ENCODE results near the gene ITGAL.
"Not testable (repeated sequence)": the region's sequence is repeated elsewhere in the genome, so short reads cannot be mapped to it uniquely, and the experiment has no call there.

ITGAL gene

DNA sequence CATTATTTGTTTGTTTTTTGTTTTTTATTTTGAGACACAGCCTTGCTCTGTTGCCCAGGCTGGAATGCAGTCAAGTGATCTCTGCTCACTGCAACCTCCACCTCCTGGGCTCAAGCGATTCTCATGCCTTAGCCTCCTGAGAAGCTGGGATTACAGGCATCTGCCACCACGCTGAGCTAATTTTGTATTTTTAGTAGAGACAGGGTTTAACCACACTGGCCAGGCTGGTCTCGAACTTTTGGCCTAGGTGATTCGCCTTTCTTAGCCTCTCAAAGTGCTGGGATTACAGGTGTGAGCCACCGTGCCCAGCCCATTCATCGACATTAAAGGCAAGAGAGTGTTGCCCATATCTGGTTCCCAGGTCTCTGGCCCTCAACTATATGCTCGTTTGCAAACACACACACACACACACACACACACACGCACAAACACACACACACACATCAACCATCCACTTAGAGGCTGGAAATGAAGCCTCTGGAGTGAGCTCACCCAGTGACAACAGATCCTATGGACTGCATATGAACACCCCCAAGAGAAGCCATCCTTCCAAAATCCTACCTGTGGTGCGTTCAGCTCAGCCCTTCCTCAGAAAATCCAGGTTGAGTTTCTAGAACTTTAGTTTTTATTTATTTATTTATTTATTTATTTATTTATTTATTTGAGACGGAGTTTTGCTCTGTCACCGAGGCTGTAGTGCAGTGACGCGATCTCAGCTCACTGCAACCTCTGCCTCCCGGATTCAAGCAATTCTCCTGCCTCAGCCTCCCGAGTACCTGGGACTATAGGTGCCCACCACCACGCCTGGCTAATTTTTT, 14.6 kb upstream of the ITGAL start:
- DNase-seq = no peak

DNA sequence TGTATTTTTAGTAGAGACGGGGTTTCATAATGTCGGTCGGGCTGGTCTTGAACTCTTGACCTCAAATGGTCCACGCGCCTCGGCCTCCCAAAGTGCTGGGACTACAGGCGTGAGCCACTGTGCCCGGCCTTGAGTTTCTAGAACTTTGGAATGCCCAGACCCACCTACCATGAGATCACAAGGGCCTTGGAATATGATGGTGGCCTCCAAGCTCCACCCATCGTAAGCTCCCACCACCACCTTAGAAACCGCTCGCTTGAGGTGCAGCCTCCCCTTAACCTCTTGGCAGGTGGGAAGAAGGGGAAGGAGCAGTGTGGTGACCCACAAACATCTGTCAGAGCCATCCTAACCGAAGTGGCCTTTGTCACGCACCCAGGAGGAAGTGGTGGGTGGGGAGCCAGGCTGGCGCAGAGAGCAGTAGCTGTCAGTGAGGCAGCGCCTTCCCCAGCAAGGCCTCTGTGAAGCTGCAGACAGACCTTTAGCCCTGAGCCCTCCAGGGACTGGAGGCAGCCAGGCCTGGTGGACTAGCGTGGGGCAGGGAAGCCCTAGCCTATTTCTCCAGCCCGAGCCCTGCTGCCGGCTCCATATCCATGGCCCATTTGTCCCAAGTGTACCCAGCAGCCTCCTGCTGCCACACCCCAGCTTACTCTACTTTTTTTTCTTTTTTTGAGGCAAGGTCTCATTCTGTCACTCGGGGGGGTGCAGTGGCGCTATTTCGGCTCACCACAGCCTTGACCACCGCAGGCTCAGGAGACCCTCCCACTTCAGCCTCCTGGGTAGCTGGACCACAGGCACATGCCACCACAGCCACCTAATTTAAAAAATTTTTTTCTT, 13.8 kb upstream of the ITGAL start:
- peak; percentile 49 for DNase-seq

DNA sequence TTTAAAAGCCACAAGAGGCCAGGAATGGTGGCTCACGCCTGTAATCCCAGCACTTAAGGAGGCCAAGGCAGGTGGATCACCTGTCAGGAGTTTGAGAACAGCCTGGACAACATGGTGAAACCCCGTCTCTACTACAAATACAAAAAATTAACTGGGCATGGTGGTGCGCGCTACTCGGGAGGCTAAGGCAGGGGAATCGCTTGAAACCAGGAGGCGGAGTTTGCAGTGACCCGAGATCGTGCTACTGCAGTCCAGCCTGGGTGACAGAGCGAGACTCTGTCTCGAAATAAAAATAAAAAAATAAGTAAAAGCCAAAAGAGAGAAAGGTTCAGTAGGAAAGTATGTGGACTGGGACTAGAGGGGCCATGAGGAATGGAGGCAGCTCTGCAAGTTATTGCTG, 13.1 kb upstream of the ITGAL start:
- DNase-seq = no peak

DNA sequence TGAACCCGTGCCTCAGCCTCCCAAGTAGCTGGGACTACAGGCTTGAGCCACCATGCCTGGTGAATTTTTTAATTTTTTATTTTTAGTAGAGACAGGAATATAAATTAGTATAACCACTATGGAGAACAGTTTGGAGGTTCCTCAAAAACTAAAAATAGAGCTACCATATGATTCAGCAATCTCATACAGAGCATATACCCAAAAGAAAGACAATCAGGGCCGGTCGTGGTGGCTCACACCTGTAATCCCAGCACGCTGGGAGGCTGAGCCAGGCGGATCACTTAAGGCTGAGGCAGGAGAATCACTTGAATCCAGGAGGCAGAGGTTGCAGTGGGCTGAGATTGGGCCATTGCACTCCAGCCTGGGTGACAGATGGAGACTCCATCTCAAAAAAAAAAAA, 11.1 kb upstream of the ITGAL start:
- not testable (repeated sequence) for DNase-seq

DNA sequence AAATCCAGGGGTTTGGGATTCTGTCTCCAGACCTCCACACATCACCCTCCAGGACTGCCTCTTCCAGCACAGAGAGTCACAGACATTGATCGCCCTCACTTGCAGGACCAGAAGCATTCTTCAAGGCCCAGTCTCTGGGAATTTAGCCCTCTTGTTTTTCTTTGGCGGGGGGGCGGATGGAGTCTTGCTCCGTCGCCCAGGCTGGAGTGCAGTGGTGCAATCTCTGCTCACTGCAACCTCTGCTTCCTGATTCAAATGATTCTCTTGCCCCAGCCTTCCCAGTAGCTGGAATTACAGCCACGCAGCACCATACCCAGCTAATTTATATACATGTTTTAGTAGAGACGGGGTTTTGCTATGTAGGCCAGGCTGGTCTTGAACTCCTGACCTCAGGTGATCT, 8.5 kb upstream of the ITGAL start:
- no peak for DNase-seq

DNA sequence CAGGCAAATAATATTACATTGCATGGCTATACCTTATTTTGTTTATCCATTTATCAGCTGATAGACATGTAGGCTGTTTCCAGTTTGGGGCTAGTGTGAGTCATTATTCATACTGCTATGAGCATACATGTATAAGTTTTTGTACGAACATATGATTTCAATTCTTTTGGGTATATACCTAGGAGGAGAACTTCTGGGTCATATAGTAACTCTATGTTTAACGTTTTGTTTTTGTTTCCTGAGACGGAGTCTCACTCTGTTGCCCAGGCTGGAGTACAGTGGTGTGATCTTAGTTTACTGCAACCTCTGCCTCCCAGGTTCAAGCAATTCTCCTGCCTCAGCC, 2.4 kb upstream of the ITGAL start:
- no peak for DNase-seq

DNA sequence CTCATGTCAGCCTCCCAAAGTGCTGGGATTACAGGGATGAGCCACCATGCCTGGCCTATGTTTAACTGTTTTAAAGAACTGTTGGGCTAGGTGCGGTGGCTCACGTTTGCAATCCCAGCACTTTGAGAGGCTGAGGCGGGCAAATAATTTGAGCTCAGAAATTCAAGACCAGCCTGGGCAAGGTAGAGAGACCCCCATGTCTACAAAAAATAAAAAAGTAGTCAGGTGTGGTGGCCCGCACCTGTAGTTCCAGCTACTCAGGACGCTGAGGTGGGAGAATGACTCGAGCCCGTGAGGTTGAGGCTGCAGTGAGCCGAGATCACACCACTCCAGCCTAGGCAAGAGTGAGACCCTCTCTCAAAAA, 1.9 kb upstream of the ITGAL start:
- DNase-seq = no peak

DNA sequence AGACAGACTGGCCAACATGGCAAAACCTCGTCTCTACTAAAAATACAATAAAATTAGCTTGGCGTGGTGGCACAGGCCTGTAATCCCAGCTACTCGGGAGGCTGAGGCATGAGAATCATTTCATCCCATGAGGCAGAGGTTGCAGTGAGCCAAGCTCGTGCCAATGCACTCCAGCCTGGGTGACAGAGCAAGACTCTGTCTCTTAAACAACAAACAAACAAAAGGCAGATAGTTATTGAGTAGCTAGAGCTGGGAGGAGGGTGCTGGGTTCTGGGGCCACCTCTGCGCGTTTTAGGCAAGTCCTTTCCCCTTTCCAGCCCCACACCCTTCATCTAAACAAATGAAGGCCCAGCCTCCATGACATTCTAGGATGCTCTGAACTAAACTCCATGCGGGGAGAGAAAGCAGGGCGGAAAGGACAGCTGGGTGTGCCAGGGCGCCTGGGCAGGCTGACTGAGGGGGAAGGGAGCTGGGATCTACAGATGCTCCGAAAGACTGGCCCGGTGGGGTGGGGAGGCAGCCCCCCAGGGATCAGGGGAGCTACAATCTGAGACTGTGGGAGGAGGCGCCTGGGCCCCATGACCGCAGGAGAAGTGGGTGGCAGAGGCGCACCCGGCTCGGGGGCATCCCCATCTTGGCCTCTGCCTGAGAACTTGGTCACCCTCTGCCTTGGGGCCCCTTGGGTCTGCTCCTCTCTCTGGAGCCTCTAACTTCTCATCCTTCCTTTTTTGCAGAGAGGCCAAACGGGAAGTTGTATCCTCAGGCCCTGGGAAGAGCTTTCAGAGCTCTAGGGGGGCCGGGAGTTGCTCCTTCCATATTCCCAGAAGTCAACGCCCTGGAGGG, 910 bp downstream of the ITGAL start:
- DNase-seq = no peak

DNA sequence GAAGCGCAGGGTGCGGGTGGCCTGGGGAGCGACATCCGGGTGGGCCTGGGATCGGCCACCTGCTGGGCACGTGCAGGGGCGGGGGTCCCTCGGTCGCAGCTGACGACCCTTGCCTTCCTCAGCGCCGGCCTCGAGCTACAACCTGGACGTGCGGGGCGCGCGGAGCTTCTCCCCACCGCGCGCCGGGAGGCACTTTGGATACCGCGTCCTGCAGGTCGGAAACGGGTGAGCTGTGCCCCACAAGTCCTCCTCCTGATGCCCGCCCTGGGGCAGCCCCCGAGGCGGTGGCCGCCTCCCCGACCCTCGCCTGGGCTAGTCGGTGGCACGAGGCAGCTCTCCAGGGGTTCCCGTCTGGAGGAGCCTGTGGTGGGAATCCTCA, 1.5 kb downstream of the ITGAL start:
- no peak for DNase-seq

DNA sequence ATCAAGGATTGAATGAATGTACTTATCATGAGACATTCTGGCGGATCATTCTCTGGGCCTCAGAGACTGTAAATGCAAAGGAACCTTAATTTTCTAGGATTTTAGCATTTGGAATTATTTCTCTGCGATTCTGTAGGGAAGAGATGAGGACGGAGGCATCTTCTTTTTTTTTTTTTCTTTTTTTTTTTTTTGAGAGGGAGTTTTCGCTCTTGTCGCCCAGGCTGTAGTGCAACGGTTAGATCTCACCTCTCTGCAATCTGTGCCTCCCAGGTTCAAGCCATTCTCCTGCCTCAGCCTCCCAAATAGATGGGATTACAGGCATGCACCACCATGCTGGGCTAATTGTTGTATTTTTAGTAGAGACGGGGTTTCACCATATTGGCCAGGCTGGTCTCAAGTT, 2.1 kb downstream of the ITGAL start:
- no peak for DNase-seq

DNA sequence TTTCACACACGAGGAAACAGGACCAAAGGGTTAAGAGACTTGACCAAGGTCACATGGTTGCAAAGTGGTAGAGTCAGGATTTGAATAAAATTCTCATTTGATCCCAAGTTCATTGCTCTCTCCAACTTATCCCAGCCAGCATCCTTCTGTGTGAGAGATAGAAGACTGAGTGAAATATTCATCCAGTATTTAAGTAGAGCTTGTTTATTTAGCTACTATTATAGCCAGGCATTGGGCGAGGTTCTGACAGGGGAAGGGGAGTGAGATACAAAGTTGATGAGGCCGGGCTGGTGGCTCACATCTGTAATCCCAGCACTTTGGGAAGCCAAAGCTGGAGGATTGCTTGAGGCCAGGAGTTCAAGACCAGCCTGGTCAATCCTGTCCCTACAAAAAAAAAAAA, 4.4 kb downstream of the ITGAL start:
- no peak for DNase-seq

DNA sequence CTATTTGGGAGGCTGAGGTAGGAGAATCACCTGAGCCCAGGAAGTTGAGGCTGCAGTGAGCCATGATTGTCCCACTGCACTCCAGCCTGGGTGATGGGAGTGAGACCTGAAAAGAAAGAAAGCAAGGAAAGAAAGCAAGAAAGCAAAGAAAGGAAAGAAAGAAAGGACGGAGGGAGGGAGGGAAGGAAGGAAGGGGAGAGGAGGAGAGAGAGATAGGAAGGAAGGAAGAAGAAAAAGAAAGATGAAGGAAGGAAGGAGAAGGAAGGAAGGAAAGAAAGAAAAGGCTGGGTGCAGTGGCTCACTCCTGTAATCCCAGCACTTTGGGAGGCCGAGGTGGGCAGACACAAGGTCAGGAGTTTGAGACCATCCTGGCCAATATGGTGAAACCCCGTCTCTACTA, 5.2 kb downstream of the ITGAL start:
- DNase-seq = not testable (repeated sequence)

DNA sequence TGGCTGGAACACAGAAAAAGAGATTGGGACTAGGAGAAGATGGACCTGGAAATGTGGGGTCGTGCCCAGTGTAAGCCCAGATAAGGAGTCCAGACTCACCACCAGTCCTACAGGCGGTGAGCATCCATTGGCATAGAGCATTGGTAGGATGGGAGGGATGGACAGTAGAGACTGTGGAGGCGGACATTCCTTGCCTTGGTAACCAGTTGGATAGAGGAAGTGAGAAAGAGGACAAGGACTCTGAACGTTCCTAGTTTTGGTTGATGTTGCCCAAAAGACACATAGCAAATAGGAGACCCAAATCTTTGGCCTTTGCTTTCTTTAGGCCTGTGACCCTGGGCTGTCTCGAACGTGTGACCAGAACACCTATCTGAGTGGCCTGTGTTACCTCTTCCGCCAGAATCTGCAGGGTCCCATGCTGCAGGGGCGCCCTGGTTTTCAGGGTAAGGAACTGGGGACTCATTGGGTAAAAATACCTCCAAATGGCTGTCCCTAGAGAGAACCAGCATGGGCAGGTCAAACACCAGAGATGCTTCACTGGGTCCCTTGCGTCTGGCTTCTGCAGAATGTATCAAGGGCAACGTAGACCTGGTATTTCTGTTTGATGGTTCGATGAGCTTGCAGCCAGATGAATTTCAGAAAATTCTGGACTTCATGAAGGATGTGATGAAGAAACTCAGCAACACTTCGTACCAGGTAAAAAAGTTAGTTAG, 6.4 kb downstream of the ITGAL start:
- no peak for DNase-seq

DNA sequence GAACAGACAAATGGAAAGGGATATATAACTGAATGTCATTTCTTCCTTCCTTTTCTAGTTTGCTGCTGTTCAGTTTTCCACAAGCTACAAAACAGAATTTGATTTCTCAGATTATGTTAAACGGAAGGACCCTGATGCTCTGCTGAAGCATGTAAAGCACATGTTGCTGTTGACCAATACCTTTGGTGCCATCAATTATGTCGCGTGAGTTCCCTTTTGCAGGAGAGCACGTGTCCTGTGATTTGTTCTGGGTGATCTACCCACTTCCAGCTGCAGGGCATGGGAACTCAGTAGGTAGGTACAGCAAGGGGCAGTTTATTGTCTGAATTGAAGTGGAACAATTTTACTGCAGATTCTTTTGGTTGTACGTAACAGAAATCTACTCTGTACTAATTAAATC, 8.8 kb downstream of the ITGAL start:
- no peak for DNase-seq

DNA sequence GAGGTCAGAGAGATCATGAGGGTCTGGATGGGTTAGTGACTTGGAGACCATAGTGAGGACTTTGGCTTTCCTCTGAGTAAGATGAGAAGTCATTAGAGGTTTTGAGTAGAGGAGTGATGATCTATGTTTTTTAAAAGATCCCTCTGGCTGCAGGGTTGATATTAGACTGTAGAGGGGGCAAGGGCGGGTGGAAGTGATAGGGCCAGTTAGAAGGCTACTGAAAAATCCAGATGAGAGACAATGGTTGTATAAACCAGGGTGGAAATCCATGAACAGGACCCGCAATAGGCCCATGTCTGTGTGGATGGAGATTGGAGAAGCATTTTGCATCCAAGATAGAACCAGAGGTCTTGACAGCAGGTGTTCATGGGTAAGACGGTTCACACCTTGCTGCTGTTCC, 9.8 kb downstream of the ITGAL start:
- no peak for DNase-seq

DNA sequence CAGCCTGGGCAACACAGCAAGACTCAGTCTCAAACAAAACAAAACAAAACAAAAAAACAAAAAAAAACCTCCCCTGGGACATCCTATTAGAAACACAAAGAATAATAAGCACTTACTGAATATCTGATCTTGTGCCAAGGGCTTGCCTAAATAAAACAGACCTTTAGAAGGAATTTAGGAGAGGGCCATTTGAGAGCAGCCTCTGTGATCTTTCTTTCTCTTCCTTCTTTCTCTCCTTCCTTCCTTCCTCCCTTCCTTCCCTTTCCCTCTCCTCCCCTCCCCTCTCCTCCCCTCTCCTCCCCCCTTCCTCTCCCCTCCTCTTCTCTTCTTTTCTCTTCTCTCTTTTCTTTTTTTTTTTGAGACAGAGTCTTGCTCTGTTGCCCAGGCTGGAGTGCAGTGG, 12.3 kb downstream of the ITGAL start:
- DNase-seq = no peak

DNA sequence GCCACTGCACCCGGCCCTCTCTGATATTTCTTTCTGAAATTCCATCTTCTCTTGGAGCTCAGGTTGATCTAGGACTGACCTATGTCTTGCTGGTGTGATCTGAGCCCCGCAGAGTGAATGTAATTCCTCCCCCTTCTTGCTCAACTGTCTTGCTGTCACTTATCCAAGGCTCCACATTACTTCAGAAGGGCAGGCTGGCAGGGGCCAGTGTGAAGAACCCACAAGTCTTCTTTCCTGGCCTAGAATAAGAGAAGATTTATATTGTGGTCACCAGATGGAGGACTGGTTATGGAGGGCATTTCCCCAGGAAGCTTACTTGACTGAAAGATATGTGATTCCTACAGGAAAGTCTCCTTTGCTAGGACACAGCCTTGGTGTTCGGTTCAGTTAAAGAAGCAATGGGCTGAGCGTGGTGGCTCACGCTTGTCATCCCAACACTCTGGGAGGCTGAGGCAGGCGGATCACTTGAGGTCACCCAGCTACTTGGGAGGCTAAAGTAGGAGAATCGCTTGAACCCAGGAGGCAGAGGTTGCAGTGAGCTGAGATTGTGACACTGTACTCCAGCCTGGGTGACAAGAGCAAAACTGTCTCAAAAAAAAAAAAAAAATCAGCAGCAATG, 13.4 kb downstream of the ITGAL start:
- no peak for DNase-seq

DNA sequence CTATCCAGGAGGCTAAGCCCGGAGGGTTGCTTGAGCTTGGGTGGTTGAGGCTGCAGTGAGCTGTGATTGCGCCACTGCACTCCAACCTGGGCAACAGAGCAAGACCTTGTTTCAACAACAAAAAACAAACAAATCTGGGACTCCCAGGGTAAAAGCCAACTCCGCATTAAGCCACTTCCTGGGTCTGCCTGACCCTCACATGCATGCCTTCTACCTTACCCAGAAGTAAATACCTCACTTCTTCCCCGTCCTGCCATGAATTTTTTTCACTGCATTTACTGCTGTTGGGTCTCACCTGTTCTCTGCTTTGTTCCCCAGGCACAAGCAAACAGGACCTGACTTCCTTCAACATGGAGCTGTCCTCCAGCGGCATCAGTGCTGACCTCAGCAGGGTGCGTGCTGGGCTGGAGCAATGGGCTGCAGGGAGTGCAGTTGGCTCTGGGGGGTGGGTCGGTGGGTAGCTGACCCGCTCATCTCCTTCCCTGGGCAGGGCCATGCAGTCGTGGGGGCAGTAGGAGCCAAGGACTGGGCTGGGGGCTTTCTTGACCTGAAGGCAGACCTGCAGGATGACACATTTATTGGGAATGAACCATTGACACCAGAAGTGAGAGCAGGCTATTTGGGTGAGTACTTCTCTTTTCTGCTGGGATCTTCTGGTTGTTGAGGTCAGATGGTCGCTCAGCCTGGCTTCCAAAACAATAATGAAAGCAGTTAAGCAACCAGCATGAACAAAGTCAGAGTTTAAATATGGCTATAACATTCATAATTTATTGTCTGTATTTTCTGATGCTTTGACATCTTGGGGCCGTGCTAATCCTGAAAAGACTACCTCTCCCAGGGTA, 16.4 kb downstream of the ITGAL start:
- DNase-seq = no peak

DNA sequence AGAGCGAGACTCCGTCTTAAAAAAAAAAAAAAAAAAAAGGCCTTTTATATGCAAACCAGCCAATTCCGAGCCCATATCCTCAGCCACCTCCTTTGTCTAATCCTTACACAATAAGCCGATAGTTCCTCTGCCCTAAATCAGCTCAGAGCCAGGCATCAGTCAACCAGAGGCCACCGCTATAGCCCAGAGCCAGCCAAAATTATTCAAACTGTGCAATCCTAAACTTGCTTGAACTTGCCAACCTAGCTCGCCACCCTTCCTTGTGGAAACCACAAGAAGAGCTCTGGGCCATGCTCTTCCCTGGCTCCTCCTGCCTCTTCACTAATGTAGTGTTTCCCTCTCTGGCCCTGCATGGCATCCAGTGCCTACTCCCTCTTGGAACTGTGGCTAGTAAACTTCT, 17.7 kb downstream of the ITGAL start:
- DNase-seq = no peak

DNA sequence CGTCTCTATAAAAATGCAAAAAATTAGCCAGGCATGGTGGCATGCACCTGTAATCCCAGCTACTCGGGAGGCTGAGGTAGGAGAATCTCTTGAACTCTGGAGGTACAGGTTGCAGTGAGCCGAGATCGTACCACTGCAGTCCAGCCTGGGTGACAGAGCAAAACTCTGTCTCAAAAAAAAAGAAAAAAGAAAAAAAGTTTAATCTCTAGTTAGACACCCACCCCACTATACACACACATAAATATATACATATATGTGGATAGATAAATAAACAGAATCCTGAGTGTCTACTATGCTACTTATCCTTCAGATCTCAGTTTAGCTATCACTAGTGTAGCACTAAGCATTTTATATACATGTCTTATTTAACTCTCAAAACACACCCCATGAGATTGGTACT, 18.7 kb downstream of the ITGAL start:
- DNase-seq = no peak

DNA sequence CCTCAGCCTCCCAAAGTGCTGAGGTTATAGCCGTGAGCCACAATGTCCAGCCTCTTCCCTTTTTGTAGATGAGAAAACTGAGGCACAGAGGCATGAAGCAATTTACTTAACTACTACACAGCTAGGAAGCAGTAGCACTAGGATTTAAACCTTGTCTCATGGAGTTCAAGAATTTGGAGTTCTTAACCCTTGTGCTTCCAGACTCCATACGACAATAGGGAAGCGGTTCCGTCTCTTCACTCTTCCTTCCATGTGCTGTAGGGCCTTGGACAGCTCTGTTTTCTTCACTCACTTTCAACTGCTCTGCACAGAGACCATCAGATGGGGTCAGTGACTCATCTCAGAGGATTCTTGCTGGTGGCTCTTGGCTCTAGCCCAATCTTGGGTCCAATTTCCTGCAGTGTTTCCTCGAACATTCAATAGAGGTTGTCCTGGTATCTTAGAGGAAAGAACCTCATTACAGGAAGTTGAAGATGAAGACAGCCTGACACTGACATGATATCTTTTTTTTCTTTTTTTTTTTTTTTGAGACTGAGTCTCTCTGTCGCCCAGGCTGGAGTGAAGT, 19.3 kb downstream of the ITGAL start:
- peak; percentile 50 for DNase-seq

Data from femur (tissue), 1 donor.